GM12878 (cell line): Measurements from ENCODE around the gene FBXW7. TPM values are rescaled to one million over a fixed set of nuclear protein-coding genes. Genes with fewer than 3 reads are reported as not detected.

Experiments used
- ATAC-seq: fragments of 200-7000 bp; cut with Tn5 transposase; 3 replicates; pipeline ENCODE4 v1.9.1; 2020; ENCODE audit warnings: mild to moderate bottlenecking, moderate library complexity
- BruUV-seq: library from RNA; stranded (reverse); fragments of 400-500 nt; replicated peaks from 2 replicates; lab custom pipeline; 2021; lab: Mats Ljungman, UMichigan
- CTCF ChIA-PET: fragments of 300-600 bp; sonication (Branson Sonifier 250); formaldehyde crosslinking; extraction: SDS; loops from one replicate; lab custom pipeline; 2021; ENCODE audit warnings: inconsistent platforms; lab: Yijun Ruan, JAX
- POLR2A ChIA-PET: fragments of 350-600 bp; formaldehyde crosslinking; extraction: SDS; loops from one replicate; lab custom pipeline; 2021; ENCODE audit warnings: inconsistent platforms; lab: Charles Lee
- RAD21 ChIA-PET: fragments of 300-600 bp; sonication (Branson Sonifier 250); formaldehyde crosslinking; loops from one replicate; lab custom pipeline; 2023; ENCODE audit warnings: antibody characterized with exemption; ENCODE audit not compliant: unreplicated experiment; lab: Charles Lee
- SMC1A ChIA-PET: fragments of 300-600 bp; sonication (Branson Sonifier 250); formaldehyde crosslinking; loops from one replicate; lab custom pipeline; 2023; ENCODE audit not compliant: unreplicated experiment, uncharacterized antibody; lab: Charles Lee
- DNase-seq: peaks from one replicate; pipeline ENCODE4 v3.0.0-alpha.2; 2011; ENCODE audit warnings: low read depth, low spot score
- FAIRE-seq: peaks from 3 replicates; lab custom pipeline; 2011; peaks lifted over from hg19 to GRCh38; lab: Jason Lieb, UNC
- H2AFZ ChIP-seq: 2 replicates; pipeline ENCODE4 v1.6.0; 2011; ENCODE audit warnings: low read depth, low read length, control low read depth; ENCODE audit not compliant: control insufficient read depth
- H3K27ac ChIP-seq: 2 replicates; pipeline ENCODE4 v1.5.1; 2011; ENCODE audit warnings: control low read depth; ENCODE audit not compliant: control insufficient read depth, insufficient read depth
- H3K27me3 ChIP-seq, 2 experiments: replicated peaks in 1 of 2; 2 replicates each; pipeline versions ENCODE4 v1.6.0 to v1.6.1; 2011; ENCODE audit warnings: low read length in 1 of 2; ENCODE audit not compliant: control insufficient read depth in 2 of 2, insufficient read depth in 2 of 2
- H3K36me3 ChIP-seq, 2 experiments: 2 replicates each; pipeline ENCODE4 v1.5.1; 2011; ENCODE audit warnings: low read length in 1 of 2; ENCODE audit not compliant: control insufficient read depth in 2 of 2, insufficient read depth in 2 of 2
- H3K4me1 ChIP-seq: 2 replicates; pipeline ENCODE4 v1.6.1; 2011; ENCODE audit warnings: mild to moderate bottlenecking, low read length, moderate library complexity, mixed read lengths; ENCODE audit not compliant: control insufficient read depth, insufficient read depth
- H3K4me2 ChIP-seq: 2 replicates; pipeline ENCODE4 v1.6.0; 2011; ENCODE audit warnings: control low read depth; ENCODE audit not compliant: control insufficient read depth, insufficient read depth
- H3K4me3 ChIP-seq: fragments of 200-600 bp; sonication (generic); 2 replicates; pipeline ENCODE4 v1.5.1; 2016
- H3K79me2 ChIP-seq: 2 replicates; pipeline ENCODE4 v1.6.0; 2011; ENCODE audit warnings: low read length; ENCODE audit not compliant: control insufficient read depth, insufficient read depth
- H3K9ac ChIP-seq: 2 replicates; pipeline ENCODE4 v1.8.0; 2011; ENCODE audit warnings: low read length, control low read depth, mixed read lengths; ENCODE audit not compliant: control insufficient read depth, insufficient read depth
- H3K9me3 ChIP-seq: replicated peaks from 3 replicates; pipeline ENCODE4 v1.5.1; 2011; ENCODE audit warnings: mild to moderate bottlenecking, low read length; ENCODE audit not compliant: control insufficient read depth, insufficient read depth
- H4K20me1 ChIP-seq: 2 replicates; pipeline ENCODE4 v1.6.0; 2011; ENCODE audit not compliant: control insufficient read depth, insufficient read depth
- CHD1 ChIP-seq: IDR thresholded peaks from 2 replicates; pipeline ENCODE4 v1.6.1; 2012; ENCODE audit warnings: low read depth, low read length, improper control_type of control experiment
- CREM ChIP-seq: IDR thresholded peaks from 2 replicates; pipeline ENCODE4 v1.6.1; 2014; ENCODE audit warnings: antibody characterized with exemption, low read depth
- EED ChIP-seq: sonication (generic); IDR thresholded peaks from 2 replicates; pipeline ENCODE4 v1.6.1; 2016; ENCODE audit warnings: antibody characterized with exemption, low read depth
- EZH2 ChIP-seq: IDR thresholded peaks from 2 replicates; pipeline ENCODE4 v1.6.1; 2012; ENCODE audit warnings: low read depth, mild to moderate bottlenecking, control low read depth, inconsistent platforms, low read length, borderline replicate concordance; ENCODE audit not compliant: control insufficient read depth
- FOXK2 ChIP-seq: fragments of 450-650 bp; IDR thresholded peaks from 2 replicates; pipeline ENCODE4 v1.6.1; 2017; ENCODE audit warnings: mild to moderate bottlenecking, moderate library complexity
- FOXM1 ChIP-seq: IDR thresholded peaks from 2 replicates; pipeline ENCODE4 v1.6.1; 2012; ENCODE audit warnings: low read depth, mild to moderate bottlenecking, inconsistent platforms, low read length, moderate library complexity
- MTA3 ChIP-seq: IDR thresholded peaks from 2 replicates; pipeline ENCODE4 v1.6.1; 2012; ENCODE audit warnings: low read length, inconsistent platforms, borderline replicate concordance
- PML ChIP-seq: IDR thresholded peaks from 2 replicates; pipeline ENCODE4 v1.6.1; 2012; ENCODE audit warnings: low read length, inconsistent platforms
- ZNF384 ChIP-seq: IDR thresholded peaks from 2 replicates; pipeline ENCODE4 v1.6.1; 2012; ENCODE audit warnings: low read depth, mild to moderate bottlenecking, low read length, improper control_type of control experiment, borderline replicate concordance
- ZNF687 ChIP-seq: fragments of 450-650 bp; IDR thresholded peaks from 2 replicates; pipeline ENCODE4 v1.6.1; 2017; ENCODE audit warnings: mild to moderate bottlenecking, moderate library complexity
- WGBS: methylation state at CpG from one replicate; pipeline ENCODE4 v1.1.6; 2016; ENCODE audit warnings: low lambda C conversion rate; ENCODE audit not compliant: insufficient replicate concordance, insufficient coverage; ENCODE audit errors: missing lambda C conversion rate; 5-methylcytosine and 5-hydroxymethylcytosine counted together
- in situ Hi-C: fragments of 300-500 bp; cut with MboI; formaldehyde crosslinking; loops from 9 replicates; pipeline ENCODE4 v1.14.3; 2018; ENCODE audit warnings: mixed read lengths
- intact Hi-C: fragments of 100-400 bp; cut with micrococcal nuclease; formaldehyde crosslinking; loops from one replicate; pipeline ENCODE4 v1.14.2; 2022; ENCODE audit not compliant: unreplicated experiment
- polyA plus RNA-seq, 11 experiments: library from polyadenylated mRNA; depleted of rRNA in 4 of 11; unstranded in 6 of 11; stranded (reverse) in 5 of 11; fragments of >200 nt; fragmentation: Nextera tagmentation in 4 of 11; fragmentation: Illumina TruSeq in 1 of 11; extraction: Ambion mirVana in 4 of 11; extraction: Trizol in 1 of 11; gene quantifications; 1 replicate in 1 of 11; 2 replicates in 10 of 11; pipeline versions ENCODE4 v1.2.1 to v1.2.3, GENCODE V29; 2011 to 2016; ENCODE audit warnings: inconsistent platforms in 2 of 11, missing spikeins in 2 of 11, low read depth in 1 of 11
- total RNA-seq, 4 experiments: library from RNA; depleted of rRNA in 3 of 4; stranded (reverse); fragments of >200 nt in 3 of 4; fragmentation: Illumina TruSeq in 1 of 4; extraction: Trizol in 1 of 4; gene quantifications; 2 replicates each; pipeline versions ENCODE4 v1.2.1 to v1.2.3, GENCODE V29; 2013 to 2021

The FBXW7 gene
- total and polyA plus RNA-seq, 10 of the 15 experiments (the other 5 are each of a cell fraction or from before 2014, with no cell fraction given): 35.8 to 118 (median 47.2) TPM

GRCh38 chr4:152540941-152541340, 5.0 kb upstream of the FBXW7 start:
- SMC1A ChIA-PET: interaction anchor here (12.6 kb wide), 1 partner anchor 38 kb away, joined by 197 read pairs; no protein-coding TSS in a partner anchor
- POLR2A ChIA-PET: interaction anchor here (0.7 to 1.8 kb wide), 2 partner anchors 9 to 17 kb away, joined by 3 to 5 read pairs; no protein-coding TSS in a partner anchor

GRCh38 chr4:152540293-152540674, 4.4 kb upstream of the FBXW7 start:
- H3K4me2 ChIP-seq: peak overlapping the region; percentile 54
- peaks cover 55% of the 10 kb centered on the region for H3K79me2 ChIP-seq
- H3K27me3 ChIP-seq: no peaks in the 10 kb centered on the region
- H2AFZ ChIP-seq: no peak overlapping the region
- peaks cover 21% of the 10 kb centered on the region for H3K4me1 ChIP-seq
- peak; percentile 50 for ATAC-seq
- intact Hi-C loops: no loop called here
- no peak for FAIRE-seq
- H3K27ac ChIP-seq: peak overlapping the region; percentile 28; the same call in 1 of the 2 replicates
- POLR2A ChIA-PET: interaction anchor here (0.6 to 11.2 kb wide), 14 partner anchors 9 to 132 kb away, joined by 3 to 228 read pairs (median 4); no protein-coding TSS in a partner anchor
- no TSS peak for BruUV-seq
- peaks cover 6% of the 10 kb centered on the region; the same call in 1 of the 3 replicates for H3K9me3 ChIP-seq
- RAD21 ChIA-PET: interaction anchor here (0.6 to 11.7 kb wide), 14 partner anchors 9 to 194 kb away, joined by 3 to 224 read pairs (median 5); no protein-coding TSS in a partner anchor
- CTCF ChIA-PET: interaction anchor here (0.8 to 11.6 kb wide), 17 partner anchors 9 to 195 kb away, joined by 3 to 146 read pairs (median 4); no protein-coding TSS in a partner anchor
- no peak for DNase-seq
- SMC1A ChIA-PET: interaction anchor here (0.6 to 12.6 kb wide), 19 partner anchors 10 to 131 kb away, joined by 3 to 231 read pairs (median 5); no protein-coding TSS in a partner anchor
- in situ Hi-C loops: no loop called here
- H3K4me3 ChIP-seq: no peak overlapping the region
- H3K36me3 ChIP-seq: no peaks in the 10 kb centered on the region; a peak in 1 of 4 replicates
- H4K20me1 ChIP-seq: no peaks in the 10 kb centered on the region
- H3K9ac ChIP-seq: no peak overlapping the region
- WGBS: 12% methylated on average over 4 of the region's 4 CpGs
- TF ChIP-seq CHD1 (no peak), ZNF384 (no peak), CREM (no peak), EED (peak; percentile 26; the same call in 1 of the 2 replicates), EZH2 (no peak), PML (no peak), FOXM1 (peak; percentile 25; the same call in 1 of the 2 replicates), ZNF687 (no peak)

More at GRCh38 chr4:152540941-152541340, 5.0 kb upstream of the FBXW7 start:
- CTCF ChIA-PET: interaction anchor here (1.5 kb wide), 1 partner anchor 38 kb away, joined by 4 read pairs; no protein-coding TSS in a partner anchor
- Histone ChIP-seq H3K9ac (no peak overlapping the region), H3K4me2 (no peak overlapping the region), H3K79me2 (peaks cover 49% of the 10 kb centered on the region), H3K4me3 (no peak overlapping the region), H4K20me1 (no peaks in the 10 kb centered on the region), H3K27me3 (no peaks in the 10 kb centered on the region), H3K27ac (0 out of 2 replicates have a peak overlapping the region, but pooled peaks have one; percentile 6), H2AFZ (no peak overlapping the region), H3K36me3 (no peaks in the 10 kb centered on the region; a peak in 1 of 4 replicates), H3K4me1 (peaks cover 21% of the 10 kb centered on the region), H3K9me3 (peaks cover 6% of the 10 kb centered on the region; the same call in 1 of the 3 replicates)
- in situ Hi-C loops (no loop called here), intact Hi-C loops (no loop called here)
- no peak for TF ChIP-seq FOXK2
- peak; percentile 14; the same call in 1 of the 2 replicates for TF ChIP-seq MTA3
- ATAC-seq: no peak
- FAIRE-seq: no peak
- DNase-seq: no peak
- 100% methylated on average over 12 of the region's 13 CpGs for WGBS
- RAD21 ChIA-PET: interaction anchor here (1.0 to 7.2 kb wide), 2 partner anchors 40 to 100 kb away, joined by 4 to 123 read pairs; no protein-coding TSS in a partner anchor
- no TSS peak for BruUV-seq
